ENCODE data around the gene GAL. TPM values are rescaled to one million over a fixed set of nuclear protein-coding genes. Genes with fewer than 3 reads are reported as not detected.
A peak's percentile ranks its signal among the peaks of the same experiment; 100 is the strongest.

The GAL gene
- total and polyA plus RNA-seq, 9 donors = 0.38 to 1.4 (median 0.53) TPM

GRCh38 chr11:68727783-68728182 is 43.4 kb downstream of the GAL start:
- peak; percentile 23 for DNase-seq
- H3K36me3 ChIP-seq (ENCODE audit: control insufficient read depth, insufficient read depth, low read length) = no peaks in the 10 kb centered on the region
- H3K9me3 ChIP-seq (replicated peaks; ENCODE audit: control insufficient read depth, low read depth, low read length) = no peaks in the 10 kb centered on the region
- no peak overlapping the region for H3K4me3 ChIP-seq (ENCODE audit: low read length)
- H3K27ac ChIP-seq (ENCODE audit: low read length) = no peak overlapping the region
- H3K4me1 ChIP-seq (ENCODE audit: control insufficient read depth, insufficient read depth, low read length) = no peaks in the 10 kb centered on the region
- H3K27me3 ChIP-seq (ENCODE audit: control insufficient read depth, insufficient read depth, low read length) = peaks cover 4% of the 10 kb centered on the region
- no CpG with 5 or more reads among the region's 6 CpGs for WGBS (ENCODE audit: insufficient coverage)

GRCh38 chr11:68734111-68734510 is 49.8 kb downstream of the GAL start:
- H3K27me3 ChIP-seq (ENCODE audit: control insufficient read depth, insufficient read depth, low read length) = peaks cover 3% of the 10 kb centered on the region
- no peaks in the 10 kb centered on the region for H3K4me1 ChIP-seq (ENCODE audit: control insufficient read depth, insufficient read depth, low read length)
- no peak overlapping the region for H3K27ac ChIP-seq (ENCODE audit: low read length)
- no peak for DNase-seq
- no peak overlapping the region for H3K4me3 ChIP-seq (ENCODE audit: low read length)
- no CpG with 5 or more reads among the region's 7 CpGs for WGBS (ENCODE audit: insufficient coverage)
- no peaks in the 10 kb centered on the region for H3K36me3 ChIP-seq (ENCODE audit: control insufficient read depth, insufficient read depth, low read length)
- H3K9me3 ChIP-seq (replicated peaks; ENCODE audit: control insufficient read depth, low read depth, low read length) = no peaks in the 10 kb centered on the region

- H3K4me1 ChIP-seq (ENCODE audit: control insufficient read depth, insufficient read depth, low read length) = no peaks in the 10 kb centered on the region
- no peaks in the 10 kb centered on the region for H3K36me3 ChIP-seq (ENCODE audit: control insufficient read depth, insufficient read depth, low read length)
- WGBS (ENCODE audit: insufficient coverage) = 48% methylated on average over 5 of the region's 6 CpGs
- H3K9me3 ChIP-seq (replicated peaks; ENCODE audit: control insufficient read depth, low read depth, low read length) = no peaks in the 10 kb centered on the region
- no peak for DNase-seq
- H3K27me3 ChIP-seq (ENCODE audit: control insufficient read depth, insufficient read depth, low read length) = peaks cover 3% of the 10 kb centered on the region
- no peak overlapping the region for H3K27ac ChIP-seq (ENCODE audit: low read length)
- no peak overlapping the region for H3K4me3 ChIP-seq (ENCODE audit: low read length)
Observed at GRCh38 chr11:68735125-68735524, 50.8 kb downstream of the GAL start.

- no peaks in the 10 kb centered on the region for H3K4me1 ChIP-seq (ENCODE audit: control insufficient read depth, insufficient read depth, low read length)
- H3K4me3 ChIP-seq (ENCODE audit: low read length) = no peak overlapping the region
- no peak for DNase-seq
- no peaks in the 10 kb centered on the region for H3K36me3 ChIP-seq (ENCODE audit: control insufficient read depth, insufficient read depth, low read length)
- peaks cover 3% of the 10 kb centered on the region for H3K27me3 ChIP-seq (ENCODE audit: control insufficient read depth, insufficient read depth, low read length)
- H3K9me3 ChIP-seq (replicated peaks; ENCODE audit: control insufficient read depth, low read depth, low read length) = no peaks in the 10 kb centered on the region
- 100% methylated on average over 1 of the region's 6 CpGs for WGBS (ENCODE audit: insufficient coverage)
- H3K27ac ChIP-seq (ENCODE audit: low read length) = no peak overlapping the region
Observed at GRCh38 chr11:68735646-68736045, 51.3 kb downstream of the GAL start.

Other genes starting within 250 kb of the GAL start
- 80.9 TPM for gene PPP6R3, start 223.8 kb upstream of the GAL start, total RNA-seq
- 10 to 100 TPM; 44.3 to 62.3 (median 51.6) TPM for gene PPP6R3, start 223.8 kb upstream of the GAL start, polyA plus RNA-seq (ENCODE audit: insufficient read depth in 1 of 8, insufficient read length in 8 of 8, low replicate concordance in 1 of 8)
- 0.09 TPM for gene TESMIN, start 67.0 kb downstream of the GAL start, total RNA-seq
- gene TESMIN, start 67.0 kb downstream of the GAL start, polyA plus RNA-seq (ENCODE audit: insufficient read depth in 1 of 8, insufficient read length in 8 of 8, low replicate concordance in 1 of 8) = under 1 TPM; 0.20 to 0.71 (median 0.45) TPM
- gene CPT1A, start 157.4 kb downstream of the GAL start, total RNA-seq = 10.0 TPM
- 10 to 100 TPM in 6 of 8 donors, 1 to 10 TPM in 2; 9.2 to 15.4 (median 12.0) TPM for gene CPT1A, start 157.4 kb downstream of the GAL start, polyA plus RNA-seq (ENCODE audit: insufficient read depth in 1 of 8, insufficient read length in 8 of 8, low replicate concordance in 1 of 8)
- gene MRPL21, start 219.3 kb downstream of the GAL start, total RNA-seq = 74.8 TPM
- 10 to 100 TPM; 41.0 to 57.2 (median 49.0) TPM for gene MRPL21, start 219.3 kb downstream of the GAL start, polyA plus RNA-seq (ENCODE audit: insufficient read depth in 1 of 8, insufficient read length in 8 of 8, low replicate concordance in 1 of 8)
- gene IGHMBP2, start 219.3 kb downstream of the GAL start, total RNA-seq = 7.6 TPM
- gene IGHMBP2, start 219.3 kb downstream of the GAL start, polyA plus RNA-seq (ENCODE audit: insufficient read depth in 1 of 8, insufficient read length in 8 of 8, low replicate concordance in 1 of 8) = 10 to 100 TPM; 10.1 to 13.2 (median 12.1) TPM